K562 (cell line): ENCODE results near the gene ZDHHC14. TPM values are rescaled to one million over a fixed set of nuclear protein-coding genes. Genes with fewer than 3 reads are reported as not detected.

ENCODE experiments used
- BHLHE40 ChIP-seq: IDR thresholded peaks from 2 replicates; pipeline ENCODE4 v1.6.1; 2011; ENCODE audit warnings: low read length, improper control_type of control experiment
- FOXP1 ChIP-seq: sonication (generic); formaldehyde crosslinking; IDR thresholded peaks from 2 replicates; pipeline ENCODE4 v1.8.0; 2022; ENCODE audit warnings: mild to moderate bottlenecking, missing genetic modification reagents
- KAT7 ChIP-seq: sonication (generic); formaldehyde crosslinking; IDR thresholded peaks from 2 replicates; pipeline ENCODE4 v1.8.0; 2022; ENCODE audit warnings: missing genetic modification reagents, mild to moderate bottlenecking, borderline replicate concordance
- KDM4B ChIP-seq, 2 experiments: fragments of 450-650 bp in 1 of 2; sonication (generic) in 1 of 2; IDR thresholded peaks; 2 replicates each; pipeline ENCODE4 v1.6.1; 2016 to 2017; ENCODE audit warnings: borderline replicate concordance in 2 of 2, antibody characterized with exemption in 1 of 2, low read depth in 1 of 2, mild to moderate bottlenecking in 1 of 2
- MEF2A ChIP-seq: IDR thresholded peaks from 2 replicates; pipeline ENCODE4 v1.6.1; 2011; ENCODE audit warnings: low read depth, mild to moderate bottlenecking, low read length, moderate library complexity; ENCODE audit not compliant: control insufficient read depth
- NELFE ChIP-seq: IDR thresholded peaks from 2 replicates; pipeline ENCODE4 v1.6.1; 2011; ENCODE audit warnings: mild to moderate bottlenecking; ENCODE audit not compliant: insufficient read depth, insufficient read length
- ZC3H11A ChIP-seq: IDR thresholded peaks from 2 replicates; pipeline ENCODE4 v1.6.1; 2012; ENCODE audit warnings: low read depth, low read length, improper control_type of control experiment
- polyA plus RNA-seq, 8 experiments: library from polyadenylated mRNA; depleted of rRNA in 4 of 8; stranded (reverse) in 5 of 8; unstranded in 3 of 8; fragments of >200 nt; fragmentation: Nextera tagmentation in 2 of 8; fragmentation: Illumina TruSeq in 1 of 8; extraction: Ambion mirVana in 2 of 8; extraction: Trizol in 1 of 8; gene quantifications; 2 replicates each; pipeline versions ENCODE4 v1.2.1 to v1.2.3, GENCODE V29; 2011 to 2014; ENCODE audit warnings: inconsistent platforms in 1 of 8, missing spikeins in 1 of 8
- total RNA-seq, 7 experiments: library from RNA; depleted of rRNA in 6 of 7; stranded (reverse); fragments of >200 nt in 6 of 7; fragmentation: Illumina TruSeq in 2 of 7; extraction: Trizol in 2 of 7; gene quantifications; 2 replicates each; pipeline versions ENCODE4 v1.2.1 to v1.2.3, GENCODE V29; 2011 to 2021; ENCODE audit warnings: low replicate concordance in 1 of 7
- TF ChIP-seq, protein P1 (sequence below), 2 experiments: fragments of 450-650 bp in 1 of 2; sonication (generic) in 1 of 2; formaldehyde crosslinking in 1 of 2; IDR thresholded peaks; 2 replicates each; pipeline versions ENCODE4 v1.7.1 to v1.9.0; 2016 to 2022; ENCODE audit warnings: inconsistent platforms in 1 of 2, mild to moderate bottlenecking in 1 of 2, missing genetic modification reagents in 1 of 2
- TF ChIP-seq, protein P2 (sequence below): fragments of 450-650 bp; conservative IDR thresholded peaks from 2 replicates; pipeline ENCODE4 v1.6.1; 2016; ENCODE audit warnings: missing genetic modification characterization, low read depth, mild to moderate bottlenecking, missing compliant biosample characterization, moderate library complexity
- TF ChIP-seq, protein P3 (sequence below), 2 experiments: fragments of 200-800 bp in 1 of 2; sonication (Bioruptor generic) in 1 of 2; sonication (generic) in 1 of 2; formaldehyde crosslinking in 1 of 2; IDR thresholded peaks in 1 of 2; conservative IDR thresholded peaks in 1 of 2; 2 replicates each; pipeline versions ENCODE4 v1.5.0 to v1.6.1; 2016 to 2020; ENCODE audit warnings: missing compliant biosample characterization in 1 of 2, missing genetic modification characterization in 1 of 2, missing genetic modification reagents in 1 of 2
- TF ChIP-seq, protein P4 (sequence below): sonication (generic); formaldehyde crosslinking; IDR thresholded peaks from 2 replicates; pipeline ENCODE4 v1.8.0; 2022; ENCODE audit warnings: missing genetic modification reagents, mild to moderate bottlenecking, moderate library complexity, borderline replicate concordance

Gene ZDHHC14
- total and polyA plus RNA-seq, 9 of the 15 experiments (the other 6 are each of a cell fraction or from before 2014, with no cell fraction given), result 0.92 to 23.1 (median 13.8) TPM

DNA sequence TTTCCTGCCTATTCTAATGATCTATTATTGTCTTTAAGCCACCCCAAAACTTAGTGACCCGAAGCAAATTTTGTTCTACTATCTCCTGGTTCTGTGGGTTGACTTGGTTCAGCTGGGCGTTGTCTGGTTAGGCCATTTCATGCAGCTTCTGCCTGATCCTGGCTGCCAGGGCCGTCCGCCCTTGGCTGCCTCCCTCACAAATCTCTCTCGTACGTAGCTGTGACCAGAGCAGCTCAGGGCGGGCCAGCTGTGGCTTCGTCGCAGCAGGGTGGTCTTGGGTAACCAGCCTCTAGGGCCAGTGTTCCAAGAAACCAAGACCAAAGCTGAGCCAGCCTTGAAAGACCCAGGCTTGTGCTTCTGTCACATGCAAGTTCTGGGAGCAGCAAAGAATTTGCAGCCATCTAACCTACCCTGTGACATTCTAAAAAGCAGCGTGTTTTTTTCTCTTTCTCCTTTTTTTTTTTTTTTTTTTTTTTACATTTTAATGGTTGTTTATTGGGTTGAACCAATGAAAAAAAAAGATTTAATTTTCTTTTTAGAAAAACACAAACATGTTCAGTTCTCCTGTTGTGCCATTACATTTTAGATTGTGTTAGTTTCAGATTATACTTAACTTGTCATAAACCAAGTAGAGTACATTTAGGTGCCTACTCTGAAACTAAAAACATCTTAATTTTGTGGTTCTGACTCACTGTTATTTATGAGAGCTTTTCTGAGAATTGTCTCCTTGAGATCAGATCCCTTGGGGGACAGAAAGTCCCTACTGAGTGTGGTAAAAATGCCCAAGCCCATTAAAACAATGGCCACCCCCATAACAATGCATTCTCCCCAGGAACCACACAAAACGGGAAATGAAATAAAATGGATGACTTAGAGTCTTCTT lies 83.9 kb downstream of the ZDHHC14 start (continued):
- TF ChIP-seq KDM4B (IDR thresholded peaks at IDR 0.05; ENCODE audit: borderline replicate concordance in 2 of 2, low read depth in 1 of 2) (no peak), NELFE (no peak), ZC3H11A (no peak), FOXP1 (CRISPR knock-in tag) (no peak), MEF2A (no peak), KAT7 (CRISPR knock-in tag) (0 out of 2 replicates have a peak, but pooled peaks have one; percentile 30), BHLHE40 (0 out of 2 replicates have a peak, but pooled peaks have one; percentile 15)
- TF ChIP-seq, protein P1, sequence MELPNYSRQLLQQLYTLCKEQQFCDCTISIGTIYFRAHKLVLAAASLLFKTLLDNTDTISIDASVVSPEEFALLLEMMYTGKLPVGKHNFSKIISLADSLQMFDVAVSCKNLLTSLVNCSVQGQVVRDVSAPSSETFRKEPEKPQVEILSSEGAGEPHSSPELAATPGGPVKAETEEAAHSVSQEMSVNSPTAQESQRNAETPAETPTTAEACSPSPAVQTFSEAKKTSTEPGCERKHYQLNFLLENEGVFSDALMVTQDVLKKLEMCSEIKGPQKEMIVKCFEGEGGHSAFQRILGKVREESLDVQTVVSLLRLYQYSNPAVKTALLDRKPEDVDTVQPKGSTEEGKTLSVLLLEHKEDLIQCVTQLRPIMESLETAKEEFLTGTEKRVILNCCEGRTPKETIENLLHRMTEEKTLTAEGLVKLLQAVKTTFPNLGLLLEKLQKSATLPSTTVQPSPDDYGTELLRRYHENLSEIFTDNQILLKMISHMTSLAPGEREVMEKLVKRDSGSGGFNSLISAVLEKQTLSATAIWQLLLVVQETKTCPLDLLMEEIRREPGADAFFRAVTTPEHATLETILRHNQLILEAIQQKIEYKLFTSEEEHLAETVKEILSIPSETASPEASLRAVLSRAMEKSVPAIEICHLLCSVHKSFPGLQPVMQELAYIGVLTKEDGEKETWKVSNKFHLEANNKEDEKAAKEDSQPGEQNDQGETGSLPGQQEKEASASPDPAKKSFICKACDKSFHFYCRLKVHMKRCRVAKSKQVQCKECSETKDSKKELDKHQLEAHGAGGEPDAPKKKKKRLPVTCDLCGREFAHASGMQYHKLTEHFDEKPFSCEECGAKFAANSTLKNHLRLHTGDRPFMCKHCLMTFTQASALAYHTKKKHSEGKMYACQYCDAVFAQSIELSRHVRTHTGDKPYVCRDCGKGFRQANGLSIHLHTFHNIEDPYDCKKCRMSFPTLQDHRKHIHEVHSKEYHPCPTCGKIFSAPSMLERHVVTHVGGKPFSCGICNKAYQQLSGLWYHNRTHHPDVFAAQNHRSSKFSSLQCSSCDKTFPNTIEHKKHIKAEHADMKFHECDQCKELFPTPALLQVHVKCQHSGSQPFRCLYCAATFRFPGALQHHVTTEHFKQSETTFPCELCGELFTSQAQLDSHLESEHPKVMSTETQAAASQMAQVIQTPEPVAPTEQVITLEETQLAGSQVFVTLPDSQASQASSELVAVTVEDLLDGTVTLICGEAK (IDR thresholded peaks at IDR 0.05), result peak; percentile 36; the same call in 1 of the 2 replicates
- TF ChIP-seq, protein P1 (CRISPR knock-in tag; IDR thresholded peaks at IDR 0.05), result no peak
- TF ChIP-seq, protein P2, sequence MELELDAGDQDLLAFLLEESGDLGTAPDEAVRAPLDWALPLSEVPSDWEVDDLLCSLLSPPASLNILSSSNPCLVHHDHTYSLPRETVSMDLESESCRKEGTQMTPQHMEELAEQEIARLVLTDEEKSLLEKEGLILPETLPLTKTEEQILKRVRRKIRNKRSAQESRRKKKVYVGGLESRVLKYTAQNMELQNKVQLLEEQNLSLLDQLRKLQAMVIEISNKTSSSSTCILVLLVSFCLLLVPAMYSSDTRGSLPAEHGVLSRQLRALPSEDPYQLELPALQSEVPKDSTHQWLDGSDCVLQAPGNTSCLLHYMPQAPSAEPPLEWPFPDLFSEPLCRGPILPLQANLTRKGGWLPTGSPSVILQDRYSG (tag), result no peak
- TF ChIP-seq, protein P3, sequence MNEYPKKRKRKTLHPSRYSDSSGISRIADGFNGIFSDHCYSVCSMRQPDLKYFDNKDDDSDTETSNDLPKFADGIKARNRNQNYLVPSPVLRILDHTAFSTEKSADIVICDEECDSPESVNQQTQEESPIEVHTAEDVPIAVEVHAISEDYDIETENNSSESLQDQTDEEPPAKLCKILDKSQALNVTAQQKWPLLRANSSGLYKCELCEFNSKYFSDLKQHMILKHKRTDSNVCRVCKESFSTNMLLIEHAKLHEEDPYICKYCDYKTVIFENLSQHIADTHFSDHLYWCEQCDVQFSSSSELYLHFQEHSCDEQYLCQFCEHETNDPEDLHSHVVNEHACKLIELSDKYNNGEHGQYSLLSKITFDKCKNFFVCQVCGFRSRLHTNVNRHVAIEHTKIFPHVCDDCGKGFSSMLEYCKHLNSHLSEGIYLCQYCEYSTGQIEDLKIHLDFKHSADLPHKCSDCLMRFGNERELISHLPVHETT (CRISPR knock-in tag; conservative IDR thresholded peaks at IDR 0.05 in 1 of 2, IDR thresholded peaks at IDR 0.05 in 1 of 2), result peak in 1 of 2 experiments; percentile 62; a peak in 2 of 4 replicates
- TF ChIP-seq, protein P4, sequence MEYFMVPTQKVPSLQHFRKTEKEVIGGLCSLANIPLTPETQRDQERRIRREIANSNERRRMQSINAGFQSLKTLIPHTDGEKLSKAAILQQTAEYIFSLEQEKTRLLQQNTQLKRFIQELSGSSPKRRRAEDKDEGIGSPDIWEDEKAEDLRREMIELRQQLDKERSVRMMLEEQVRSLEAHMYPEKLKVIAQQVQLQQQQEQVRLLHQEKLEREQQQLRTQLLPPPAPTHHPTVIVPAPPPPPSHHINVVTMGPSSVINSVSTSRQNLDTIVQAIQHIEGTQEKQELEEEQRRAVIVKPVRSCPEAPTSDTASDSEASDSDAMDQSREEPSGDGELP (CRISPR knock-in tag), result peak; percentile 67; the same call in 1 of the 2 replicates
